Cardiac septum (tissue), 1 donor: ENCODE data around the gene PIGZ. TPM values are rescaled to one million over a fixed set of nuclear protein-coding genes. Genes with fewer than 3 reads are reported as not detected.

Experiments used
- DNase-seq: peaks from one replicate; pipeline ENCODE4 v3.0.0-alpha.2; 2020; ENCODE audit warnings: low spot score
- intact Hi-C: fragments of 100-400 bp; cut with DNase I; formaldehyde crosslinking; loops from one replicate; pipeline ENCODE4 v1.14.0; 2022
- long read RNA-seq: library from polyadenylated mRNA; unstranded; transcript quantifications from one replicate; pipeline ENCODE4 v2.0.0, GENCODE V29; 2021
- total RNA-seq: library from RNA; stranded (reverse); fragmentation: NEBNext Ultra II Directional; extraction: Animal tissue kit (Norgen Biotek cat#: 25700); gene quantifications from one replicate; pipeline ENCODE4 v1.2.1, GENCODE V29; 2021
- donor health status: DM: no; HTN: no; CAD: no.

PIGZ gene
- total RNA-seq: 5.9 TPM
- long read RNA-seq, partial matches to known transcripts: 0 of 14 reads
- long read RNA-seq, other reads (novel, unspliced or antisense): 9 of 14 reads

- intact Hi-C loops: loop anchor here (2.0 kb wide), 1 partner anchor 130 kb away; no protein-coding TSS in a partner anchor
- no peak for DNase-seq
Observed at GRCh38 chr3:196968233-196969133, at the start of gene PIGZ. Gene PIGZ (minus strand): TSS chr3:196968833. CDS start chr3:196952031, 16,802 bp downstream.

GRCh38 chr3:197017003-197017402 lies 48.4 kb upstream of the PIGZ start:
- intact Hi-C loops: no loop called here
- DNase-seq: no peak

- no peak for DNase-seq
- intact Hi-C loops: no loop called here
Observed at GRCh38 chr3:197015790-197016736, 47.4 kb upstream of the PIGZ start.

GRCh38 chr3:197014942-197015575 lies 46.4 kb upstream of the PIGZ start:
- intact Hi-C loops: no loop called here
- DNase-seq: no peak

GRCh38 chr3:197014024-197014423 lies 45.4 kb upstream of the PIGZ start:
- no peak for DNase-seq
- intact Hi-C loops: no loop called here

- intact Hi-C loops: no loop called here
- no peak for DNase-seq
Observed at GRCh38 chr3:197012540-197012883, 43.9 kb upstream of the PIGZ start.

GRCh38 chr3:197011780-197012539 lies 43.3 kb upstream of the PIGZ start:
- no peak for DNase-seq
- intact Hi-C loops: no loop called here

- DNase-seq: no peak
- intact Hi-C loops: no loop called here
Observed at GRCh38 chr3:197010556-197011351, 42.1 kb upstream of the PIGZ start.

- no peak for DNase-seq
- intact Hi-C loops: no loop called here
Observed at GRCh38 chr3:197009532-197010019, 40.9 kb upstream of the PIGZ start.

- intact Hi-C loops: no loop called here
- no peak for DNase-seq
Observed at GRCh38 chr3:197008436-197009209, 40.0 kb upstream of the PIGZ start.

GRCh38 chr3:197007953-197008352 lies 39.3 kb upstream of the PIGZ start:
- intact Hi-C loops: no loop called here
- DNase-seq: no peak

- intact Hi-C loops: no loop called here
- DNase-seq: no peak
Observed at GRCh38 chr3:197007296-197007940, 38.8 kb upstream of the PIGZ start.

- intact Hi-C loops: no loop called here
- DNase-seq: no peak
Observed at GRCh38 chr3:197006860-197007259, 38.2 kb upstream of the PIGZ start.

GRCh38 chr3:197006446-197006845 lies 37.8 kb upstream of the PIGZ start:
- DNase-seq: no peak
- intact Hi-C loops: no loop called here

GRCh38 chr3:197003461-197004385 lies 35.1 kb upstream of the PIGZ start:
- intact Hi-C loops: loop anchor here (2.0 to 5.0 kb wide), 2 partner anchors 183 to 504 kb away; no protein-coding TSS in a partner anchor
- no peak for DNase-seq
